M059J (cell line): ENCODE data around the gene CD36. TPM values are rescaled to one million over a fixed set of nuclear protein-coding genes. Genes with fewer than 3 reads are reported as not detected.
A peak's percentile ranks its signal among the peaks of the same experiment; 100 is the strongest.
"Not testable (repeated sequence)": the region's sequence is repeated elsewhere in the genome, so short reads cannot be mapped to it uniquely, and the experiment has no call there.

Experiments used
- DNase-seq: peaks from one replicate; pipeline ENCODE4 v3.0.0-alpha.2; 2012; ENCODE audit warnings: low read depth
- total RNA-seq: library from RNA; depleted of rRNA; stranded (reverse); fragments of >200 nt; shearing (Covaris generic); gene quantifications from 2 replicates; pipeline ENCODE4 v1.2.3, GENCODE V29; 2014

CD36 gene
- total RNA-seq, 1 experiment from 2014 or later = 9.4 TPM

DNA sequence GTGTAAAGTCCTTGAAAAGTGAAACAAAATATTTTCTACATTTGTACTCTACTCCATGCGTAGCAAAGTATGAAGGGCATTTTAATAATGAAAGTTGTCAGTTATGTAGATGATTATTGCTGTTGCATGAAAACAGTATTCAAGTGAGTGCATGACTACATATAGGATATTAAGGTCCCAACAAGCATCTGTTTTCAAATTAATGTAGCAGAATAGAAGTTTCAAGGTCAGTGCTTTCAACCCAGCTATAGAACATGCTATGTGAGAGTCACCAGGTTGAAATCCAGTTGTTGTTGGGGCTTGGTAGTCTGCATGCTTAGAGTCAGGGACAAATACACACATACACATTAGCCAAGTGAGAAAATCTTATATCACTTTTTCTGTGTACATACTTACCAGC is 14.8 kb downstream of the CD36 start:
- no peak for DNase-seq

GRCh38 chr7:80654887-80655340 is 16.5 kb downstream of the CD36 start:
- no peak for DNase-seq

- no peak for DNase-seq
Measured at GRCh38 chr7:80656029-80656428, 17.6 kb downstream of the CD36 start.

DNA sequence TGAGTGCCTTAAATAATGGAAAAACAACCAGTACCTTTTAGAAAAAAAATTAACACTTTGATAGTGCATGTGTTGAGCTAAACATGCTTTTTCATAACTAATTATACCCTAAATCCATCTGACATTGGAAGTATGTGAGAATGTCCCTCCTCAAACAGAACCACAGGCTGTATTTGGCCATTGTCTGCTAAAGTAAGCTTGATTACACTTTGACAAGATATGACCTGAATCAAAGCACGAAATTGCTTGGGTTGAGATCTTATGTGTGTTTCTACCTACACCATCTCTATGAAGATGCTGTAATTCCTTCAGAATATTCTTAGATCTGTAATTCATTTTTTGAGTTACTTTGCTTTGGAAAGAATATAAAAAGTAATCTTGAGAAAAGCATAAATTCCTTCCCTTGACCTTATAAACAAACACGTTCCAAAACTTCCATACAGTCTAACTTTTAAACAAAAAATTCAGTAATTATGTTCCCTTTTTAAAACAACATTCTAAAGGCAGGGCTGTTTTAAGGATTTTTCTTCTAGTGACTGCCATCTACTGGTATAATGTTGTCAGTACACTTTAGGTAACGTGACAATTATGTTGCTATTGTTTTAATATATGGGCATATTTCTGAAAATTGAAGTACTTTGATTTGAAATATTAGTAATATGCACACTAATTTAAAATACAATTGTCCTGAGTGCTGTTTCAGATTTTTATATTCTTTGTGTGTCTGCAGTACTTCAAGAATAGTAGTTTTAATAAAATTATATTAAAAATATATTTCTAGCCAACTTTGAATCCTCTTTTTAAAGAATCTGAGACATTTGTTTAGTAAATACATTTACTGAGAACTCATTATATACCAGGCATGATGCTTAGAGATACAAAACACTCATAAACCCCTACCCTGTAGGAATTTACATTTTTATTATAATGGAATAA is 20.9 kb downstream of the CD36 start:
- DNase-seq = peak; percentile 49

GRCh38 chr7:80660939-80661338 is 22.5 kb downstream of the CD36 start:
- no peak for DNase-seq

DNA sequence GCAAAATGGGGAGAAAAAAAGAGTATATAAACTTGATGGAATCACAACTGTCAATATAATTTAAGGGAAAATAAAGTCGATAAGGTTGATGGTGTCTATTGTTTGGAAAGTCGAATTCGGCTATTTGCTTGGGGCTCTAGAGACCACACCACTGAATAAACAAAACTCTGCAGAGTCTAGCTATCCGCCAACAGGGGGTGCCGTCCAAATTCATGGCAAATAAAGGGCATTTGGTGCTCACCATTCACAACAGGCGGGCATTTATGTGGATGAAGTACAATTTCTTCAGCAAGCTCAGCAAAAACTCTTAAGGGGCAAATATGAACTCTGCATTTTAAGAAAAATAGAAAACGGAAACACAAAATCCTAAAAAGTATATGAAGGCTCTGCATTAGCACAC is 23.3 kb downstream of the CD36 start:
- DNase-seq = no peak

DNA sequence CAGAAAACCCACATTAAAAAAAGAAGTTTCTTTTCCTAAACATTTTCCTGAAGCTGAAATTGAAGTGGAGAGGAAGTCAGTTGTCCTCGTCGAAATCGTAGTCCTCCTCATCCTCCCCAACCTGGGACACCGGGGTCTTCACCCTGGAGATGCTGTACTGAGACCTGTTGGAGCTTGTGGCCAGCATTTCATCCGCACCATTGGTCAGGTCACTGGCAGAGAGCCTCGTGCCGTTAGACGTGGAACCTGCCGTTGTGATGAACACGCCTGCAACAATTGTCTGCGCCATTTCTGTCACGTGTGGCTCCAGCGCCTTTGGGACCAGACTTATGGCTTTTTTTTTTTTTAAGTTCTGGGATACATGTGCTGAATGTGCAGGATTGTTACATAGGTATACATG is 23.8 kb downstream of the CD36 start:
- DNase-seq = no peak

DNA sequence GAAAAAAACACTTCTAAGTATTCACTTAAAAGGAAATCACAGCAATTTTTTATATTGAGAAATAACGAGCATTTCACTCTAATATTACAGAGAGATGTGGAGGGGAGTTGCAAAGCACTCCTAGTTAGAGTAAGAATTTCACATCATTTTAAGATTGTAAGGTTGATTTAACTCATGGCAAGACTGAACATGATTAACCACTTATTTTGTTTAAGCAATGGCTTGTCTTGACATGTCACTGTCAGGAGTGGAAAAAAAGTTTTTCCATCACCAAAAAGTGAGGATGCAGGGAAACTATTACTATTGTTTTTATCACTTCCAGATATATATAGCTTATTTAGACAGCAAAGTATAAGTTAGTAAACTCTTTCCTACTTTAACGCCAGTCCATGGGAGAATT is 27.1 kb downstream of the CD36 start:
- DNase-seq = no peak

GRCh38 chr7:80666376-80666775 is 27.9 kb downstream of the CD36 start:
- no peak for DNase-seq

GRCh38 chr7:80669367-80669766 is 30.9 kb downstream of the CD36 start:
- not testable (repeated sequence) for DNase-seq

DNA sequence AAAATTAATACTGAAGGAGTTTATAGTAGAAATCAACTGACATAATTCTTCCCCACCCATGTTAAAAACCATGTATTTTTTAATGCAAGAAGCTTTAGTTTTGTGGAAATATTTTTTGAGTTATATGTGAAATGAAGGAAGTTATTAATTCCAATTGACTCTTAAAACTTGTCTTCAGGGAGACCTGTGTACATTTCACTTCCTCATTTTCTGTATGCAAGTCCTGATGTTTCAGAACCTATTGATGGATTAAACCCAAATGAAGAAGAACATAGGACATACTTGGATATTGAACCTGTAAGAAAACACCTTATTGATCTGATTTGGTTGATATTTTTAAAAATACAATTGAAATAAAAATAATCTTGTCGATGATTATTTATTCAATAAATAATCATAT is 33.3 kb downstream of the CD36 start:
- no peak for DNase-seq

- DNase-seq = no peak
Measured at GRCh38 chr7:80675090-80675489, 36.6 kb downstream of the CD36 start.

DNA sequence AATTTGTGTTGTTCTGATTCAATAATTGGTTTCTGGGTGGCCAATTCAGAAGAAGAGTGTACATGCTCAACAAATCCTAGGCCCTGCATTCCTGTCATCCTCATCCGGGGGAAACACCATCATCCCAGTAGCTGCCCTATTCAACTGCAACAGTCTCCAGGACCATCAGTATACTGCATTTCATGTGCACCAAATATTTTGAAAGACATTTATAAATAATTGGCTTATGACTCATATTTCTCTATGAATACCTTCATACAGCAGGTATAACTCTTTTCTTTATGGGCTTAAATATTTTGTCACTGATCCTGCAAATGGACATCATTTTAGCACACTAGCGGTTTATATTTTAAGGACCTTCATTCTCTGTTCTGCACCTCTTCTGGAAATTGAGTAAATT is 38.0 kb downstream of the CD36 start:
- no peak for DNase-seq

- no peak for DNase-seq
Measured at GRCh38 chr7:80677629-80678028, 39.2 kb downstream of the CD36 start.

GRCh38 chr7:80678707-80679106 is 40.3 kb downstream of the CD36 start:
- no peak for DNase-seq

DNA sequence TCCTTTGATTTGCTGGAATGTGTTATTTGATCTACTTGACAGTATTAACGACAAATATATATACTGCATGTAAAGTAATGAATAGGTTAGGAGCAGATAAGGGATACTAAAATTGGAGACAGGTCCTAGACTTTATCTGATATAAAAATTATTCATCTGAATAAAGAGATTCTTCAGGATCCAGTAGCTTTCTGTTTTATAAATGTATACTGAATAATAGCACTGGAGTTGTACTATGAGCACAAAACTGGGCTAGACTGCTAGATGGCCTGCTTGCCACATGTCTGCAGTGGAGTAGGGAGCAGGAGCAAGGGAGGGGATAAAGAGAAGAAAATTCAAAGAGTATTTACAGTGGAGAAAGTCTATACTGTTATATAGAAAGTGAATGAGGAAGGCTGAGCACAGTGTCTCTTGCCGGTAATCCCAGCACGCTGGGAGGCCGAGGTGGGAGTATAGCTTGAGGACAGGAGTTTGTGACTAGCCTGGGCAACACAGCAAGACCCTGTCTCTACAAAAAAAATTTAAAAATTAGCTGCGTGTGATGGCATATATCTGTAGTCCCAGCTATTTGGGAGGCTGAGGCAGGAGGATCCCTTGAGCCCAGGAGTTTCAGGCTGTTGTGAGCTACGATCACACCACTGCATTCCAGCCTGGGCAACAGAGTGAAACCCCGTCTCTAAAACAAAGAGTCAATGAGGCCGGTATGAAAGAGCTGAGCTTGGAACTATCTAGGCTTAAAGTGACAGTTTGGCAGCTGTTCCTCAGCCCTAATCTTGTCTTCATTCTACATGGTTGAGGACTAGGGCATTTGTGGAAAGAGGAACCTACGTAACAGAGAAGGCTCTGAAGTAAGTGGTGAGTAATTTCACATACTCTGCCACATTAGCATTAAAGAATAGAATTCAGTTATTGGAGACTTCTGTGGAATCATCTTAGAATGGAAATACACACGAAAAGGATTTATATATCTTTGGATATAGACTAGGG is 41.8 kb downstream of the CD36 start:
- DNase-seq = no peak

DNA sequence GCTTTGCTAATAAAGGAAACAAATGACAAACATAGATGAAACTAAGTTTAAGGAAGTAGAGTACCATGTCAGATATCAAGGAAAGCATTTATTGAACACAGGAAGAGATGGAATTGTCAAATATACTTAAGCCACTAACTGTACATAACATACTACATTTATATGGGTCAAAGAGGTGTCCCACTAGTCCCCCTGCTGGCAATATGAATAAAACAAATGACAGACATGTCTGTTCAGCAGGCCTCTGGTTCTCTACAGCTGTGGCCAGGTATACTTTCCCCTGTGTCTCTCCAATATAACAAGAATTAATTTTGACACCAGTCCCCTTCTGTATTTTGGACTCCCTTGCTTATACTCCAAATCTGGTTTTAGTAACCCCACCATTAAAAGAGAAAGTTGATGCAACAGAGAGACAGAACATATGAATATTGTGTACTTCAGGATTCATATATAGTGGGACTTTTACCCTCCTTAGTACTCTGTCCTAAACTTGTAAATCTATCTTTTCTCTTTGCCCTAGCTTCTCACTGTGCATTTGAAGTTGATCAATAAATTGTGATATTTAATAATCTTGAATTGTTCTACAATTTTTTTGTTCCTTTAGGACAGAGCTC is 42.9 kb downstream of the CD36 start:
- DNase-seq = peak; percentile 59

- DNase-seq = no peak
Measured at GRCh38 chr7:80682744-80683143, 44.3 kb downstream of the CD36 start.

- DNase-seq = peak; percentile 29
Measured at GRCh38 chr7:80686576-80686975, 48.1 kb downstream of the CD36 start.

GRCh38 chr7:80699045-80699638 is 60.7 kb downstream of the CD36 start:
- DNase-seq = peak; percentile 74

GRCh38 chr7:80699721-80700256 is 61.3 kb downstream of the CD36 start:
- peak; percentile 68 for DNase-seq
